Amniotic epithelial cell (primary cell): Measurements from ENCODE around the gene CABP2.
"Not testable (repeated sequence)": the region's sequence is repeated elsewhere in the genome, so short reads cannot be mapped to it uniquely, and the experiment has no call there.

Experiments used
- DNase-seq: peaks from one replicate; pipeline ENCODE4 v3.0.0-alpha.2; 2010; ENCODE audit warnings: low read depth

Gene CABP2

GRCh38 chr11:67476692-67477091 is 46.6 kb downstream of the CABP2 start:
- not testable (repeated sequence) for DNase-seq

- DNase-seq: no peak
Measured at GRCh38 chr11:67472882-67473281, 50.4 kb downstream of the CABP2 start.

- no peak for DNase-seq
Measured at GRCh38 chr11:67470337-67471002, 52.8 kb downstream of the CABP2 start.

- no peak for DNase-seq
Measured at GRCh38 chr11:67469508-67469811, 53.8 kb downstream of the CABP2 start.
